Choroid plexus epithelial cell (primary cell): Measurements from ENCODE around the gene EHF.
"Not testable (repeated sequence)": the region's sequence is repeated elsewhere in the genome, so short reads cannot be mapped to it uniquely, and the experiment has no call there.

ENCODE experiments used
- DNase-seq: peaks from one replicate; pipeline ENCODE4 v3.0.0-alpha.2; 2010; ENCODE audit warnings: low read depth
- H3K4me3 ChIP-seq: 2 replicates; pipeline ENCODE4 v1.5.1; 2011; ENCODE audit warnings: low read depth, mild to moderate bottlenecking, control low read depth, low read length, moderate library complexity
- CTCF ChIP-seq: conservative IDR thresholded peaks from 2 replicates; pipeline ENCODE4 v1.5.1; 2011; ENCODE audit warnings: low read depth, mild to moderate bottlenecking, control low read depth, inconsistent platforms, low read length, moderate library complexity

The EHF gene

GRCh38 chr11:34585735-34586487 is 35.0 kb upstream of the EHF start:
- peak; percentile 78 for DNase-seq
- peak; percentile 67 for TF ChIP-seq CTCF
- H3K4me3 ChIP-seq, result peak overlapping the region; percentile 18

GRCh38 chr11:34586488-34587281 is 34.2 kb upstream of the EHF start:
- DNase-seq, result no peak
- H3K4me3 ChIP-seq, result peak overlapping the region; percentile 3
- no peak for TF ChIP-seq CTCF

- TF ChIP-seq CTCF, result no peak
- DNase-seq, result no peak
- H3K4me3 ChIP-seq, result no peak overlapping the region
Measured at GRCh38 chr11:34587282-34587677, 33.6 kb upstream of the EHF start.

GRCh38 chr11:34588023-34588422 is 32.9 kb upstream of the EHF start:
- no peak overlapping the region for H3K4me3 ChIP-seq
- TF ChIP-seq CTCF, result no peak
- DNase-seq, result no peak

GRCh38 chr11:34588701-34589100 is 32.2 kb upstream of the EHF start:
- no peak for TF ChIP-seq CTCF
- no peak overlapping the region for H3K4me3 ChIP-seq
- DNase-seq, result no peak

- DNase-seq, H3K4me3 ChIP-seq: not testable (repeated sequence)
Measured at GRCh38 chr11:34589177-34589576, 31.7 kb upstream of the EHF start.

- H3K4me3 ChIP-seq, result no peak overlapping the region
- DNase-seq, result no peak
- no peak for TF ChIP-seq CTCF
Measured at GRCh38 chr11:34593085-34593484, 27.8 kb upstream of the EHF start.
